ENCODE measurements around the gene TTLL5. TPM values are rescaled to one million over a fixed set of nuclear protein-coding genes. Genes with fewer than 3 reads are reported as not detected.

Gene TTLL5
- total RNA-seq, 2 experiments from 2014 or later, result 19.8 to 26.4 TPM

- ChIA-PET POLR2A (no interaction called here), CTCF (no interaction called here)
- Histone ChIP-seq H3K4me1 (ENCODE audit: insufficient read depth, low read length) (no peaks in the 10 kb centered on the region), H3K4me3 (ENCODE audit: low read length) (no peak overlapping the region), H3K27ac (ENCODE audit: low read depth in 1 of 2, low read length in 2 of 2) (no peak overlapping the region), H3K27me3 (ENCODE audit: control insufficient read depth in 1 of 2, insufficient read depth in 2 of 2, low read length in 2 of 2) (no peaks in the 10 kb centered on the region), H3K36me3 (ENCODE audit: insufficient read depth, low read length) (no peaks in the 10 kb centered on the region), H3K9me3 (ENCODE audit: control insufficient read depth in 1 of 2, insufficient read depth in 1 of 2, low read length in 2 of 2) (no peaks in the 10 kb centered on the region)
- peaks cover 15% of the 10 kb centered on the region for H3K9me3 Mint-ChIP-seq
- ATAC-seq (ENCODE audit: poor library complexity), result no peak
- TF ChIP-seq, protein P1, sequence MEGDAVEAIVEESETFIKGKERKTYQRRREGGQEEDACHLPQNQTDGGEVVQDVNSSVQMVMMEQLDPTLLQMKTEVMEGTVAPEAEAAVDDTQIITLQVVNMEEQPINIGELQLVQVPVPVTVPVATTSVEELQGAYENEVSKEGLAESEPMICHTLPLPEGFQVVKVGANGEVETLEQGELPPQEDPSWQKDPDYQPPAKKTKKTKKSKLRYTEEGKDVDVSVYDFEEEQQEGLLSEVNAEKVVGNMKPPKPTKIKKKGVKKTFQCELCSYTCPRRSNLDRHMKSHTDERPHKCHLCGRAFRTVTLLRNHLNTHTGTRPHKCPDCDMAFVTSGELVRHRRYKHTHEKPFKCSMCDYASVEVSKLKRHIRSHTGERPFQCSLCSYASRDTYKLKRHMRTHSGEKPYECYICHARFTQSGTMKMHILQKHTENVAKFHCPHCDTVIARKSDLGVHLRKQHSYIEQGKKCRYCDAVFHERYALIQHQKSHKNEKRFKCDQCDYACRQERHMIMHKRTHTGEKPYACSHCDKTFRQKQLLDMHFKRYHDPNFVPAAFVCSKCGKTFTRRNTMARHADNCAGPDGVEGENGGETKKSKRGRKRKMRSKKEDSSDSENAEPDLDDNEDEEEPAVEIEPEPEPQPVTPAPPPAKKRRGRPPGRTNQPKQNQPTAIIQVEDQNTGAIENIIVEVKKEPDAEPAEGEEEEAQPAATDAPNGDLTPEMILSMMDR (IDR thresholded peaks at IDR 0.05), result no peak
- no peak overlapping the region for H3K4me3 Mint-ChIP-seq
- no peaks in the 10 kb centered on the region for H3K4me1 Mint-ChIP-seq (ENCODE audit: low read depth)
- no peaks in the 10 kb centered on the region for H3K27me3 Mint-ChIP-seq
- peaks cover 60% of the 10 kb centered on the region for H3K36me3 Mint-ChIP-seq (ENCODE audit: low read depth)
- DNase-seq, result no peak
- H3K27ac Mint-ChIP-seq, result no peak overlapping the region
- intact Hi-C loops (cut with DNase I, micrococcal nuclease), result no loop called here
Measured at GRCh38 chr14:75793806-75794205, 132.8 kb downstream of the TTLL5 start.

GRCh38 chr14:75794615-75795038, 133.6 kb downstream of the TTLL5 start:
- intact Hi-C loops (cut with DNase I, micrococcal nuclease), result no loop called here
- H3K9me3 ChIP-seq (ENCODE audit: control insufficient read depth in 1 of 2, insufficient read depth in 1 of 2, low read length in 2 of 2), result peaks cover 0 to 1% of the 10 kb centered on the region in 2 experiments
- Mint-ChIP-seq H3K4me3 (no peak overlapping the region), H3K4me1 (ENCODE audit: low read depth) (no peaks in the 10 kb centered on the region), H3K27me3 (no peaks in the 10 kb centered on the region), H3K27ac (no peak overlapping the region), H3K9me3 (peaks cover 21% of the 10 kb centered on the region), H3K36me3 (ENCODE audit: low read depth) (peaks cover 64% of the 10 kb centered on the region)
- TF ChIP-seq, protein P1 (IDR thresholded peaks at IDR 0.05), result no peak
- no peaks in the 10 kb centered on the region for H3K27me3 ChIP-seq (ENCODE audit: control insufficient read depth in 1 of 2, insufficient read depth in 2 of 2, low read length in 2 of 2)
- DNase-seq (no peak), ATAC-seq (ENCODE audit: poor library complexity) (no peak)
- no peak overlapping the region for H3K4me3 ChIP-seq (ENCODE audit: low read length)
- ChIA-PET POLR2A (no interaction called here), CTCF (interaction anchor here (1.1 kb wide), 1 partner anchor 16 kb away, joined by 4 read pairs; no protein-coding TSS in a partner anchor)
- H3K36me3 ChIP-seq (ENCODE audit: insufficient read depth, low read length), result no peaks in the 10 kb centered on the region
- no peaks in the 10 kb centered on the region for H3K4me1 ChIP-seq (ENCODE audit: insufficient read depth, low read length)
- no peak overlapping the region for H3K27ac ChIP-seq (ENCODE audit: low read depth in 1 of 2, low read length in 2 of 2)

DNA sequence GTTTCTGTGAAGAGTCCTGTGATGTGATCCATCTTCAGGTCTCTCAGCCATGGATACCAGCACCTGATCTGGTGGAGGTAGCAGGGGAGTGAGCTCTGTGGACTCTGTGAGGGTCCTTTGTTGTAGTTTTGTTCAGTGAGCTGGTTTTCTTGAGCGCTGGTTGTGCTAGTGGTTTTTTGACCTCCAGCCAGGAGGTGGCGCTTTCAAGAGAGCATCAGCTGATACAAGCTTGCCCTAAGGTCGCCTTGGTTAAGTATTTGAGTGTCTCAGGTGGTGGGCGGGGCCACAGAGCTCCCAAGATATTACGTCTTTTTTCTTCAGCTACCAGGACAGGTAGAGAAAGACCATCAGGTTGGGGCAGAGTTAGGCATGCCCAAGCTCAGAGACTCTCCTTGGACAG, 139.7 kb downstream of the TTLL5 start:
- Mint-ChIP-seq H3K36me3 (ENCODE audit: low read depth) (peaks cover 86% of the 10 kb centered on the region), H3K4me3 (no peak overlapping the region), H3K27me3 (no peaks in the 10 kb centered on the region), H3K27ac (no peak overlapping the region), H3K9me3 (peaks cover 21% of the 10 kb centered on the region), H3K4me1 (ENCODE audit: low read depth) (no peaks in the 10 kb centered on the region)
- Histone ChIP-seq H3K27ac (ENCODE audit: low read depth in 1 of 2, low read length in 2 of 2) (no peak overlapping the region), H3K27me3 (ENCODE audit: control insufficient read depth in 1 of 2, insufficient read depth in 2 of 2, low read length in 2 of 2) (no peaks in the 10 kb centered on the region), H3K4me3 (ENCODE audit: low read length) (no peak overlapping the region), H3K4me1 (ENCODE audit: insufficient read depth, low read length) (no peaks in the 10 kb centered on the region), H3K9me3 (ENCODE audit: control insufficient read depth in 1 of 2, insufficient read depth in 1 of 2, low read length in 2 of 2) (peaks cover 3 to 5% of the 10 kb centered on the region in 2 experiments), H3K36me3 (ENCODE audit: insufficient read depth, low read length) (peaks cover 2% of the 10 kb centered on the region)
- ChIA-PET POLR2A (no interaction called here), CTCF (no interaction called here)
- TF ChIP-seq, protein P1 (IDR thresholded peaks at IDR 0.05), result no peak
- ATAC-seq (ENCODE audit: poor library complexity) (no peak), DNase-seq (no peak)
- intact Hi-C loops (cut with DNase I, micrococcal nuclease), result no loop called here

All from CD4-positive, alpha-beta T cell (primary cell).